T-helper 1 cell (primary cell): ENCODE measurements around the gene PPARA.

Source experiments
- DNase-seq, 5 donors: peaks; one replicate each; pipeline ENCODE4 v3.0.0-alpha.2; 2012 to 2020

PPARA gene

GRCh38 chr22:46219636-46220035, 69.3 kb downstream of the PPARA start:
- DNase-seq, result peak in 1 of 5 donors; percentile 27

GRCh38 chr22:46220921-46221320, 70.6 kb downstream of the PPARA start:
- DNase-seq, result no peak

GRCh38 chr22:46224044-46224897, 73.9 kb downstream of the PPARA start:
- no peak for DNase-seq

GRCh38 chr22:46224898-46225290, 74.6 kb downstream of the PPARA start:
- no peak for DNase-seq

- DNase-seq, result no peak
Measured at GRCh38 chr22:46225631-46226030, 75.3 kb downstream of the PPARA start.

GRCh38 chr22:46226577-46226976, 76.3 kb downstream of the PPARA start:
- no peak for DNase-seq

- no peak for DNase-seq
Measured at GRCh38 chr22:46229701-46230100, 79.4 kb downstream of the PPARA start.

GRCh38 chr22:46230262-46230901, 80.1 kb downstream of the PPARA start:
- DNase-seq, result no peak

GRCh38 chr22:46233231-46233630, 82.9 kb downstream of the PPARA start:
- no peak for DNase-seq

- no peak for DNase-seq
Measured at GRCh38 chr22:46234969-46235368, 84.6 kb downstream of the PPARA start.

GRCh38 chr22:46237453-46238124, 87.3 kb downstream of the PPARA start:
- no peak for DNase-seq

GRCh38 chr22:46238541-46238940, 88.2 kb downstream of the PPARA start:
- DNase-seq, result no peak

- DNase-seq, result peak in 1 of 5 donors; percentile 13
Measured at GRCh38 chr22:46239261-46240048, 89.1 kb downstream of the PPARA start.

- DNase-seq, result no peak
Measured at GRCh38 chr22:46240073-46240472, 89.7 kb downstream of the PPARA start.

- no peak for DNase-seq
Measured at GRCh38 chr22:46240506-46240905, 90.2 kb downstream of the PPARA start.

GRCh38 chr22:46240907-46241306, 90.6 kb downstream of the PPARA start:
- no peak for DNase-seq

GRCh38 chr22:46241396-46242007, 91.2 kb downstream of the PPARA start:
- DNase-seq, result no peak

GRCh38 chr22:46242076-46242475, 91.8 kb downstream of the PPARA start:
- DNase-seq, result no peak

GRCh38 chr22:46244771-46245170, 94.4 kb downstream of the PPARA start:
- DNase-seq, result no peak

- DNase-seq, result no peak
Measured at GRCh38 chr22:46245511-46245910, 95.2 kb downstream of the PPARA start.

GRCh38 chr22:46246178-46246577, 95.9 kb downstream of the PPARA start:
- DNase-seq, result no peak

- DNase-seq, result no peak
Measured at GRCh38 chr22:46247443-46247975, 97.2 kb downstream of the PPARA start.
